ENCODE measurements around the gene EIF4E2.
"Not testable (repeated sequence)": the region's sequence is repeated elsewhere in the genome, so short reads cannot be mapped to it uniquely, and the experiment has no call there.

EIF4E2 gene

GRCh38 chr2:232522623-232523401 is 27.7 kb upstream of the EIF4E2 start:
- DNase-seq (ENCODE audit: low read depth in 3 of 3) = no peak

- DNase-seq (ENCODE audit: low read depth in 3 of 3) = no peak
Measured at GRCh38 chr2:232523402-232523681, 27.1 kb upstream of the EIF4E2 start.

DNA sequence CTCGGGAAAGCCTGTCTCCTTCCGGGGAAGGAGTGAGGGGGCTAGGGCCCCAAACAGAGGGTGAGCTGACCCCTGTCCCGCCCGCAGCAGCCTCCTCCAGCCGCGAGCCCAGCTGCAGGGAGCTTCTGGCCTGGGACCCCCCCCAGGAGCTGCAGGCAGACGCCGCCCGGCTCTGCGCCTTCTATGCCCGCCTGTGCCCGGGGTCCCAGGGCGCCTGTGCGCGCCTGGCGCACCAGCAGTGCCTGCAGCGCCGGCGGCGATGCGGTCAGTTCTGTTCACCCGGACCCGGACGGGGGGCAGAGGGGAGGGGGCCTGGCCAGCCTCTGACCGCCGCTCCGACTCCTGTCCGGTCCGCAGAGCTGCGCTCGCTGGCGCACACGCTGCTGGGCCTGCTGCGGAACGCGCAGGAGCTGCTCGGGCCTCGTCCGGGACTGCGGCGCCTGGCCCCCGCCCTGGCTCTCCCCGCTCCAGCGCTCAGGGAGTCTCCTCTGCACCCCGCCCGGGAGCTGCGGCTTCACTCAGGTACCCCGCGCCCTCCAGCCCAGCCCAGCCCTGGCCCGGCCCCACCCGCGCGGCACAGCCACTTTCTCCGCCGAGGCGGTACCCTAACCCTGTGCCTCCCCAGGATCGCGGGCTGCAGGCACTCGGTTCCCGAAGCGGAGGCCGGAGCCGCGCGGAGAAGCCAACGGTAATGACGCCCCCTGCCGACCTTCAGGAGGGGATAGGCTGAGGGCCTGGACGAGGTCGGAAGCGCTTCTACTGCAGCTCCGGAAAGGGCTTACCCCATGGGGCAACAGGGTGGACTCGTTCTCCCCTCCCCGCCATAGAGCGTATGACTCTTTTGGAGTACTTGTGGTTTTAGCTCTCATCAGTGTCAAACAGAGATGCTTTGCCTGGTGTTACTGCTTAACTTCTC is 26.5 kb upstream of the EIF4E2 start:
- DNase-seq (ENCODE audit: low read depth in 3 of 3) = peak in 1 of 3 donors; percentile 23

DNA sequence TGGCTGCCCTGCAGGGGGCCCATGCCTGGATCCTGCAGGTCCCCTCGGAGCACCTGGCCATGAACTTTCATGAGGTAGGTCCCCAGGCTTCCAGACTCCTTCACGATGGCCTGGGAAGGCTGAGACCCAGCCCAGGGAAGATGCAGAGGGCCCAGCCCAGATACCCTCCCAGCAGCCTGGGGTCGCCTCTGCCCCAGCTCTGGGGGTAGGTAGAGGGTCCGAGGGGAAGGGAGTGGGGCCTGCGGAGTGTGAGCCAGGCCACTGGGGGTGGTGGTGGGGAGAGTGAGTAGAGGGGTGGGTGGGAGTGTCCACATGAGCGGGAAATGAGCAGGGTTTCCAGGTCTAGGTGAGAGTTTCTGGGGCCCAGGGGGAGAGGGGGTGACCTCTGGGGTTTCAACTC is 25.7 kb upstream of the EIF4E2 start:
- DNase-seq (ENCODE audit: low read depth in 3 of 3) = no peak

GRCh38 chr2:232525199-232525598 is 25.3 kb upstream of the EIF4E2 start:
- DNase-seq (ENCODE audit: low read depth in 3 of 3) = no peak

DNA sequence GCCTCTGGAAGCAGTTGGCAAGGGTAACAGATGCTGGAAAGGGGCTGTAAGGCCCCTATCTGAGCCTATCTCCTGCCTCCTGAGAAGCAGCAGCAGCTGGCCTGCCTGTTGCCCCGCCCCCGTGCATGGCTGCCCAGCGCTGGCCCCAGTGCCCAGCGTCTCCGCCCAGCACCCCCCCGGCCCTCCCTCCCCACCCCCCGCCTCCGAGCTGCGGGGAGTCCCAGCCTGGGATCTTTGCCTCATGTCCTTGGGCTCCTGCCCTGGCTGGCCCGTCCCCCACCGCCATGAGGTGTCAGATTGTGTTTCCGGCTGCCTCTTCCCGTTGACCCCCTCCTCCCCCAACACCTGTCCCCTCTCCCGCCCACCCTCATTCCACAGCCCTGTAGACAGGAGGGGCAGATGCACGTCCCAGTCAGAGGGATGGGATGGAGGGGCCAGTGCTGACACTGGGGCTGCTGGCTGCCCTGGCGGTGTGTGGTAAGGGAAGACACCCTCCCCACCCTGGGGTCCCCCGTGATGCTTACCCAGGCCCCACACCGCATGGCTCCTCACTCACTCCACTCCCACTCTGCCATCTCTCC is 24.6 kb upstream of the EIF4E2 start, which contains the start of gene CHRND:
CHRND (plus strand) TSS at position 370 of the 581 bp plus-strand sequence; CDS start at position 426, 56 bp downstream.
- DNase-seq (ENCODE audit: low read depth in 3 of 3) = no peak

GRCh38 chr2:232526372-232526941 is 24.0 kb upstream of the EIF4E2 start:
- no peak for DNase-seq (ENCODE audit: low read depth in 3 of 3)

DNA sequence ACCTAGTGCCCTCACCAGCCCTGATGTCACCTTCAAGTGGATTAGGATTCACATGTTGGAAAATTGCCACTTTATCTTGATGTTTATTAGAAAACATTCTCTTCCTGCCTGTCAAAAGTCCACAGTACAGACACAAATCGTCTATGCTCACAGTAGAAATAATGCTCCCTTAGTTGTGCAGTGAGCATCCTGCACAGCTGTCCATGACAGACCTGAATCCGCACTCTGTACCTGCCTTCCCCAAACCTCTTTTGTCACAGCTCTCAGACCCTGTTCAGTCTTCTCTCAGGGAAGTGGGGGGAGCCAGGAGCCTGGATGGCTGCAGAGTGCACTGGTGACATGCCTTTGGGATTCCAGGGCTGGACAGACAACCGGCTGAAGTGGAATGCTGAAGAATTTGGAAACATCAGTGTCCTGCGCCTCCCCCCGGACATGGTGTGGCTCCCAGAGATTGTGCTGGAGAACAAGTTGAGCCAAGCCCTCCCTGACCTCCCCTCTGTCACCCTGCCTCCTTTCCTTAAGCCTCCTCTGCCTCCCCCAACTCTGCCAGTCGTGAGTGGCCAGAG is 22.5 kb upstream of the EIF4E2 start:
- no peak for DNase-seq (ENCODE audit: low read depth in 3 of 3)

- DNase-seq (ENCODE audit: low read depth in 3 of 3) = no peak
Measured at GRCh38 chr2:232528746-232529460, 21.6 kb upstream of the EIF4E2 start.

DNA sequence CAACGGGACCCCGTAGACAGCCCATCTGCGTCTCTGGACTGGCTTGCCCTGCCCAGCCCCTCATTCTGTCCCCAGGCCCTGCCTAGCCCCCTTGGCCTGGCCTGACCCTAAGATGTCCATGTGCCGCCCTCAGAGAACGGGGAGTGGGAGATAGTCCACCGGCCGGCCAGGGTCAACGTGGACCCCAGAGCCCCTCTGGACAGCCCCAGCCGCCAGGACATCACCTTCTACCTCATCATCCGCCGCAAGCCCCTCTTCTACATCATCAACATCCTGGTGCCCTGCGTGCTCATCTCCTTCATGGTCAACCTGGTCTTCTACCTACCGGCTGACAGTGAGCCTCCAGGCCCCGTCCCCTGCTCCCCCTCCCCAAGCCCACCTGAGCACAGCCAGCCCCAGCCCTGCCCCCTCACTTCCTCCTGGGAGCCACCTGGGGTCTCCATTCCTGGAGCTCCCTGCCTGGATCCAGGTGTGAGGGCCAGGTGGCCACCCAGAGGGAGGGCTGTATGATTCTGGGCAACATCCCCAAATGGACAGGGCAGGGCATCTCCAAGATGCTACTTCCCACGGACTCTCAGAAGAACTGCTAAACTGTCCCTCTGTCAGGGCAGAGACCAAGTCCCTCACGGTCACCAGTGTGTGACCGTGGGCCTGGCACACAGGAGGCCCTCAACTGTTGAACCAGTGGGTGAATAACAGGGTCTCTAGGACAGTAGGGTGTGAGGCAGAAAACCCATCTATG is 20.5 kb upstream of the EIF4E2 start:
- no peak for DNase-seq (ENCODE audit: low read depth in 3 of 3)

- DNase-seq (ENCODE audit: low read depth in 3 of 3) = no peak
Measured at GRCh38 chr2:232530626-232531260, 19.7 kb upstream of the EIF4E2 start.

- no peak for DNase-seq (ENCODE audit: low read depth in 3 of 3)
Measured at GRCh38 chr2:232532419-232532818, 18.1 kb upstream of the EIF4E2 start.

GRCh38 chr2:232532821-232533220 is 17.7 kb upstream of the EIF4E2 start:
- DNase-seq (ENCODE audit: low read depth in 3 of 3) = not testable (repeated sequence)

DNA sequence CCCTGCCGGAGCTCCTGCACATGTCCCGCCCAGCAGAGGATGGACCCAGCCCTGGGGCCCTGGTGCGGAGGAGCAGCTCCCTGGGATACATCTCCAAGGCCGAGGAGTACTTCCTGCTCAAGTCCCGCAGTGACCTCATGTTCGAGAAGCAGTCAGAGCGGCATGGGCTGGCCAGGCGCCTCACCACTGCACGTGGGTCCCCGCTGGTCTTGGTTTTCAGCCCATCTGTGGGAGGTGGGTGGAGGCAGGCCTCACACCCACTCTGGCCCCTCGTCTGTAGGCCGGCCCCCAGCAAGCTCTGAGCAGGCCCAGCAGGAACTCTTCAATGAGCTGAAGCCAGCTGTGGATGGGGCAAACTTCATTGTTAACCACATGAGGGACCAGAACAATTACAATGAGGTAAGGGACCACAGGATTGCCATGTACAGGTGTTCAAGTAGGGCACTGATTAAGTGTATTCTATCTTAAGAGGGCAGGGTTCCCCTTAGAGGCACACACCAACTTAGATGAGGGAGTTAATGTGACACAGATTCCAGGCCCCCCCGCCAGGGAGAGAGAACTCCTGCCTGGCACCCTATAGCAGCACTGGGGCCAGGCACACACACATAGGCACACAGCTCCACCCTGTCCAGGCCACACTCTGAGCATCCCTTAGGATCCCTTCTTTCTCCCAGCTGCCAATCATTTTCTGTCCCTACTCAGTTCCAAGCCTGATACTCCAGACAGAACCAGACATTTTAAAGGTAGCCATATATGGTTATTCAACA is 16.4 kb upstream of the EIF4E2 start:
- DNase-seq (ENCODE audit: low read depth in 3 of 3) = no peak

- no peak for DNase-seq (ENCODE audit: low read depth in 3 of 3)
Measured at GRCh38 chr2:232534940-232535651, 15.4 kb upstream of the EIF4E2 start.

DNA sequence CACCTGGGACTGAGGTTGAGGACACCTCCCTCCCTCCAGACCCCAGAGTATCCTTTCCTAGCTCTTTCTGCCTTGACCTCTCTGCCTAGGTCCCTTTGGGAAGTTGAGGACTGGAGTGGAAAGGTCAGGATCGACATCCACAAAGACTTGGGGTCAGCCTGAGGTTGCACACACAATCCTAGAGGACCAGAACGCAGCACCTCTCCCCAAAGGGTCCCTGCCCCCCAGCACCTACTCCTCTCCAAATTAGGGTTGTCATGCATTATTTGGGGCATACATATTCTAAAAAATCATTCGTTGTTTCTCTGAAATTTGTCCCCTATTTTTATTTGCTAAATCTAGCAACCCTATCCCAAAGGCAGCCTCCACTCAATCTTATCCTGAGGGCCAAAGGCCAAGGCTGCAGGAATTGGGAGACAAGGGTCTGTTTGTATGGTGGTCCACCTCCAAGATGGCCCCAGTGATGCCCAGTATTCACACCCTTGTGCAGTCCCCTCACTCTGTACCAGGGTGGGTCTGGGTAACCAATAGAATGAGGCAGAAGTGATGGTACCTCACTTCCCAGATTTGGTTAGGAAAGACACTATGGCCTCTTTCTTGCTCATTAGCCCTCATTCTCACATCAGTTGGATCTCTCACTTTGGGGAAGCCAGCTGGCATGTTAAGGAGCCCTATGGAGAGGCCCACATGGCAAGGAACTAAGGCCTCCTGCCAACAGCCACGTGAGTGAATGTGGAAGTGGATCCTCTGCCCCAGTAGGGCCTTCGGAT is 14.5 kb upstream of the EIF4E2 start:
- no peak for DNase-seq (ENCODE audit: low read depth in 3 of 3)

DNA sequence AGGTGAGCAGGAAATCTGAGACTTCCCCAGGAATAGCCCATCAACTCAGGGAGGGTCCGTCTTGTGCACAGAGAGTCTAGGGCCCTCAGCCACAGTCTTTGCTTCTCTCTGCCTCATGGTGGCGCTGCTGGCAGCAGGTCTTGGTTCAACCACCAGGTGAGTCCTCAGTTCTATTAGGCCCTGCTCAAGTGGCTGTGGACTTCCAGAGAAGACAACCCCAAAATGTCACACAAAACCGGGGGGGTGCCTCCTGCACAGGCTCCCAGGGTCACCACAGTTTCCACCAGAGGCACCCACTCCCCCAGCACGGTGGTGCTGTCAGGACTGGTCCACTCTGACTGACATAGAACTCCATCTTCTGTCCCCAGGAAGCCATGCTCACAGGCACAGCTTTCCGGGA is 13.4 kb upstream of the EIF4E2 start:
- no peak for DNase-seq (ENCODE audit: low read depth in 3 of 3)

- no peak for DNase-seq (ENCODE audit: low read depth in 3 of 3)
Measured at GRCh38 chr2:232537499-232537898, 13.0 kb upstream of the EIF4E2 start.

Data from stimulated activated CD4-positive, alpha-beta T cell treated with anti-CD3 and anti-CD28 coated beads, TNF-alpha, amount 100 ng/mL, for 48 hours (primary cell).